Measurements from ENCODE around the gene GAGE10.
A peak's percentile ranks its signal among the peaks of the same experiment; 100 is the strongest.

GAGE10 gene, protein sequence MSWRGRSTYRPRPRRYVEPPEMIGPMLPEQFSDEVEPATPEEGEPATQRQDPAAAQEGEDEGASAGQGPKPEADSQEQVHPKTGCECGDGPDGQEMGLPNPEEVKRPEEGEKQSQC

DNA sequence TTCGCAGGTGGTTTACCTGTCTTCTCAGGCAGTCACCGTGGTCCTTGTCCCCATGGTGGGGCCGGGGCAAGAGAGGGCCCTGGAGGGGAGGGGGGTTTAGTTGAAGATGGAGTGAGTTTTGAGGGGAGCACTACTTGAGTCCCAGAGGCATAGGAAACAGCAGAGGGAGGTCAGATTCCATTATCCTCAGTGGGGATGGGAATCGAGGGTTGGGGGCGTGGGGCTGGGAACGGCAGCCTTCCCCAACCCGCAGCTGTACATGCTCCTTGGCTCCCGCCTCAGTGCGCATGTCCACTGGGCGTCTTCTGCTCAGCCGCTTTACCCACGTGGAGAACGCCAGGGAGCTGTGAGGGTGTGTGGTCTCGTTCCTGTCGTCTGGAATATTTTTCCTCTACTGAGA, at the start of gene GAGE10:
TSS of gene GAGE10 (plus strand) at position 301 of the 400 bp plus-strand sequence. CDS start 1,214 bp downstream, outside the sequence.
- DNase-seq (ENCODE audit: low read depth in 2 of 2) = no peak

- DNase-seq (ENCODE audit: low read depth in 2 of 2) = no peak
Observed at GRCh38 chrX:49254639-49255038, 48.8 kb upstream of the GAGE10 start.

DNA sequence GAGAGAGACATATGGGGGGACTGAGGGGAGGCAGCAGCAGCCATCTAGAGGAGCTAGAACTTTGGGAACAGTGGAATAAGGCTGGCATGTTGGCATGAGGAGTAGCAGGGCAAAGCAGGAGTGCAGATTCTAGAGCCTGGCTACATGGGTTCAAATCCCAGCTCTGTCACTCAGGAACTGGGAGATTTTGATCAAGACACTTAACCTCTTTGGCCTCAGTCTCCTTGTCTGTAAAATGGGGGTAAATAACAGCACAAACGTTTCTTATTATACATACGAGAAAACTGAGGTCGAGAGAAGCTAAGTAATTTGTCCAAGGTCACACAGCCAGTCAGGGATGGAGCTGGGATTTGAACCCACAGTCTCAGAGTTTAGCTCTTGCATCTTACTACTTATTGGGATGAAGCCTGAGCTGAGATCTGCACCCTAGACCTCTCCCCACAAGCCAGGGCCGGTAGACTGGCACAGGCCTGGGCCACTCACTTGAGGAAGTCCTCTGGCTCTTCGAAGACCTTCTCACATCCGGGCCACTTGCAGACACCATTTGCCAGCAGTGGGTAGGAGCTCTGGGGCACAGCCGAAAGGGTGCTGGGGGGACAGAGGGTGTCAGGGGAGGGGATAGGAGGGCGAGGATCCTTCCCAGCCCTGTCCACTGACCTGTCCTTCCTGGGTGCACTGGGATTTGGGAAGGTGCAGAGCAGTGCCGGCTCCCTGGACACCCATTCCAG, 47.0 kb upstream of the GAGE10 start:
- DNase-seq (ENCODE audit: low read depth in 2 of 2) = no peak

GRCh38 chrX:49257074-49257790, 46.2 kb upstream of the GAGE10 start:
- DNase-seq (ENCODE audit: low read depth in 2 of 2) = no peak

DNA sequence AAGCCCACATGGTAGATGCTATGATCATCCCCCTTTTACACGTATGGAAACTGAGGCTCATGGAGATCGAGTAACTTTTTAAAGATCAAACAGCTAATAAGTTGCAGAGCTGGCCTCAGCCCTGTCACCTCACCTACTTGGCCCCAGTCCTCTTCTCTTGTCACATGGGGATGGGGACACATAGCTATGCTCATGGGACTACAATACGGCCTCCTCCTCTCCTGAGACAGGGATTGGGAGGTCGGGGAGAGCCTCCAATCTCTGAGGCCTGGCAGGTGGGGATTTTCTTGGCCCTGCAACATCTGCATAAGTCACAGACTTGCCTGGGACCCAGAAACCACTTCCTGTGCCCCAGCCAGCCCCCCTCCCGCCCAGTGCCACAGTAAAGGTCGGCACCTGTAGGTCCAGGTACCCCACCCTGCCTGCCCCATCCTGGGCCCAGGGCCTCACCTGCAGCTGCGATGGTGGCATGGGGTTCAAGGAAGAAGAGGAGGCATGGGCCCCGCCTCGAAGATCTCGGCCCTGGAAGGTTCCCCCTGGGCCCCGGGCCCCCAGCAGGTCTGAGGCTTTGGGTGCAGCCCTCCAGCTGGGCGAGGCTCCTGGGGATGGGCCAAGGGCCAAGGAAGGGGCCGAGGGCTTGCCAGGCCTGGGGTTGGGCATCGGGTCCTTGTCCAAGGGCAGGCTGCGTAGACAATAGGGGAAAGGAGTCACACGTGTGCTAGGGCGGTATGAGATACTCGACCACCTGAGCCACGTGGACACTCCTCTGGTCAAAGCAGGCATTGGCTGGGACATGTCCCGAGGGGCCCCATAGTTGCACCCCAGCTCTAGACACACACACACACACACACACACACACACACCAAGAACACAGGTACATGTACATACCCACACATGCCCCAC, 45.3 kb upstream of the GAGE10 start:
- no peak for DNase-seq (ENCODE audit: low read depth in 2 of 2)

GRCh38 chrX:49258749-49259124, 44.7 kb upstream of the GAGE10 start:
- no peak for DNase-seq (ENCODE audit: low read depth in 2 of 2)

DNA sequence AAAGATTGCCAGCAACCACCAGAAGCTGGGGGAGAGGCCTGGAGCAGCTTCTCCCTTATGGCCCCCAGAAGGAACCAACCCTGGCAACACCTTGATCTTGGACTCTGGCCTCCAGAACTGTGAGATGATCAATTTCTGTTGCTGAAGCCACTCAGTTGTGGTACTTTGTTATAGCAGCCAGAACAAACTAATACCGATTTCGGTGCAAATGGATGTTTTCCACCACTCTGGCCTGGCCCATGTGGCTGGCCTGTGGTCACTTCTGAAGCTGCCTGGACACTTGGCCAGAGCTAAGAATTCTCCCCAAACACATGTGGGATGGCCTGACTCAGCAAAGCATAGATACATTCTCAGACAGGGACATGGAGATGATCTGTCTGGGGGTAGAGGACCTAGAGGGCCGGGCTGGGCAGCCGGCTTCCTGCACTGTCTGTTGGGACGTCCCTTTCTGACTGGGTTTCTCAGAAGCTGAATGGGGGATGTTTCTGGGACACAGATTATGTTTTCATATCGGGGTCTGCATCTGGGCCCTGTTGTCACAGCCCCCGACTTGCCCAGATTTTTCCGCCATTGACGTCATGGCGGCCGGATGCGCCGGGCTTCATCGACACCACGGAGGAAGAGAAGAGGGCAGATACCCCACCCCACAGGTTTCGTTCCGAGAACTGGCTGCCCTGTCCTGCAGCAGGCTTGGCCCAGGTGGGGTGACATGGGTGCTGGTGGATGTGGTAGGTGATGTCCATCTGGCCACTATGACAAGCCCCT, 43.0 kb upstream of the GAGE10 start:
- DNase-seq (ENCODE audit: low read depth in 2 of 2) = no peak

DNA sequence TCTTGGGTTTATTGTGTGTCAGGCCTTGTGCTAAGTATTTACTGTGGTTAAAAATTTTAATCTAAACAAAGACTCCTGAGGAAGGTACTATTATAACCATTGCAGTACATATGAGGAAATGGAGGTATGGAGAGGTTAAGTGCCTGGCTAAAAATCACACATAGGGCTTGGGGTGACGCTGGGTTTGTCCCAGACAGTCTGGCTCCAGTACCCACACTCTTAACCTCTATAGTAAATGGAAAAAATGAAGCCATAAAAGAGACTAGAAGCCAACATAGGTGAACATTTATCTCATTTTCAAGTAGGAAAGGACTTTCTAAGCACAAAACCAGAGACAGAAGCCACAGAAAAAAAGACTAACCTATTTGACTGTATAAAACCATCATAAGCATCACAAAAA, 40.8 kb upstream of the GAGE10 start:
- no peak for DNase-seq (ENCODE audit: low read depth in 2 of 2)

GRCh38 chrX:49263631-49264030, 39.8 kb upstream of the GAGE10 start:
- no peak for DNase-seq (ENCODE audit: low read depth in 2 of 2)

DNA sequence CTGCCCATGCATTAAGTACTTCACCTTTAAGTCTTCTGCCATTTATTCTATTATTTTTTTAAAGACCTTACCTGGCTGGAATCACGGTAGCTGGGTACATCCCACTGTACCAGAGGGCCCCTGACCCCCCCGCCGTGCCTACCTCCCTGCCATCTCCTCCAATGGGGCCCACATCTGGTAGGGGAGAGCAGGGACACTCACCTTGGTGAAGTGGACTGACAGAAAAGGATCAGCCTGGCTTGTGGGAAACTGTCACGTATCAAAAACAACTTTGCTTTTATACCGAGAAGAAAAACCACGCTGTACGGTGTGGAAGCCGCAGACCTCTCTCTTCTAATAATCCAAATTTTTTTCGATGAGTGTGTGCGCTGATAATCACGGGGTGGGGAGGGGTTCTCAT, 39.0 kb upstream of the GAGE10 start, which contains the start of gene FOXP3:
TSS of gene FOXP3 (minus strand) at position 251 of the 400 bp plus-strand sequence. CDS start 6,205 bp downstream, outside the sequence.
- DNase-seq (ENCODE audit: low read depth in 2 of 2) = no peak

DNA sequence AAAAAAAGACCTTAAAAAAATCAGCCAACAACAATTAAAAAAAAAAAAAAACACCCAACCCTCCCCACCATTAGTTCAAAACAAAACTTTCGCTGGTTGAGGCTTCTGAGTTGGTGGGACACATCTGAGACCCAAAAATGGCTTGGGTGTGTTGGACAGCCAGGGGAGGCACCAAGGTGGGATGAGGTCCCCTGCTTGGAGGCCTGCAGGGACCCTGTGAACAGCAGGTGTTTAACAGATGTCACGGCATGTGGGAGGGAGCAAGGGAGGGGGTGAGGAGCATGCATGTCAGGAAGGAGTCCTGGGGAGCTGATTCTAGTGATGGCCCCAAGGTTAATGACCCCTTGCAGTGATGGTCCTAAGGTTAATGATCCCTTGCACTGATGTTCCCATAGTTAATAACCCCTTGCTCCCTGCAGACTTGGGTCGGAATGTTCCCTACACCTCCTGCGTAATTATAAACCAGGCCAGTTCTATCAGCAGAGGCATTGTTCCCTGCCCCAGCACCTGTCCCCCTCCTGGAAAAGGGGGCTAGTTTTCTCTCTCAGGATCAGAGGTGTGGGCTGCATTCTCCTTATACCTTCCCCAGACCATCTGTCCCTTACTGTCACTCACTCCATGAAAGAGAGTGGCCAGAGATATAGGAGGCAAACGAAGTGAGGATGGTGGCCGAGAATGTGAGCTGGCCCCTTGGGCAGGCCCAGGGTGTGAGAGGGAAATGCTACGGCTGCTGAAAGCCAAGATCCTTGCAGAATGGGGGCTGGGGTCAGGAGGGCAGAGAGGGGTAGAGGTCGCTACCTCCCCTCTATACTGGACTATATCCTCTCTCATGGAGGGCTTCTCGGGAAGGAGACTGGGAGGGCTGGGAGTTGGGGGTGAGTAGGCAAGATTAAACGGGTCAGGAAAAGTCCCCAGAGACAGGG, 36.7 kb upstream of the GAGE10 start:
- no peak for DNase-seq (ENCODE audit: low read depth in 2 of 2)

- no peak for DNase-seq (ENCODE audit: low read depth in 2 of 2)
Observed at GRCh38 chrX:49268702-49269009, 34.8 kb upstream of the GAGE10 start.

DNA sequence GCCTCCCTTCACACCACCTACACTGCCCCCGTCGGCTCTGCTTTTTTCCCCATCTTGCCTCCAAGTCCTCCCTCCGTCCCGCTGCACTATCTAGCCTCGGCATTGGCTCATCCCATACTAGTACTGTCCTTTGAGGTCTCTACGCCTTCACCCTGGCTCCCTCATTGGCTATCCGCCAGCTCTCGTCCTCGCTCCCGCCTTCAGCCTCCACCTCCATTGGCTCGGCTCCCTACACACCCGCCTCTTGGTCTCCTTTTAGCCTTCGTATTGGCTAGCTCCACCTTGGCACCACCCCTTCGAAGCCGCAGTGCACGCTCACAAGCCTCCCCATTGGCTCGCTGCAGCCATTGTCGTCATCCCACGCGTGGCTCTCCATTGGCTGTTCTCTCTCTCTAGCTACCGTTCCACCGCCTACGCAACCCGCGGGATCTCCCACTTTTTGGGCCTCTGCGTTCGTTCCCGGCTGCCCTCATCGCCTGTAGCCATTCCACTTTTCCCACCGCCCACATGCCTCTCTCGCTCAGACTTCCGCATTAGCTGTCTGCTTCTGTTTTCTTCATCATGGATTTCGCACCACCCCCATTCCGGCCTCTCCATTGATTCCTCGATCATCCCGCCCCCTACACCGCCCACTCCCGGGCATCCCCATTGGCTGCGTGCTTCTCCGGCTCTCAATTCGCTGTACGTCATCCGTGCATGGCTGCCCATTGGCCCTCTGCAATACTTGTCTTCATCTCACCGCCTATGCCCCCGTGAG, 34.3 kb upstream of the GAGE10 start:
- DNase-seq (ENCODE audit: low read depth in 2 of 2) = peak; percentile 92 to 94

DNA sequence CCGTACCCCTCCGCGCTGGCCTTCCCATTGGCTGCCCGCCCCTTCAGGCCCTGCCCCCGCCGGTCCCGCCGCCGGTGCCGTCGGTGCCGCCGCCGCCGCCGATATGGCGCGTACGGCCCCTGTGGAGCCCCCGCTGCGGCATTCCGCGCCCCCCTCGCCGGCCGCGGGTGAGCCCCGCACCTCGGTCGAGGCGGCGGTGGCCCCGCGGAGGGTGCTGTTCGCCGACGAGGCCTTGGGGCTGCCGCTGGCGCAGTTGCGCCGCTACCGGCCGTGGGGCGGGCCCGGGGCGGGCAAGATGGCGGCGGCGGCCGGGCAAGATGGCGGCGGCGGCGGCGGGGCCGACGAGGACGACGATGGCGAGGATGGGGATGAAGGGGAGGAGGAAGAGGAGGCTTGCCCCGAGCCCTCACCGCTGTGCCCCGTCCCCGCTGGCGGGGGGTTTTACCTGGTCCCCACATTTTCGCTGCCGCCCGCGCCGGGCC, 33.6 kb upstream of the GAGE10 start, which contains the start of gene PPP1R3F:
TSS of gene PPP1R3F (plus strand) at position 27 of the 482 bp plus-strand sequence. CDS start at position 104, 77 bp downstream.
- DNase-seq (ENCODE audit: low read depth in 2 of 2) = no peak

- DNase-seq (ENCODE audit: low read depth in 2 of 2) = no peak
Observed at GRCh38 chrX:49270249-49270921, 33.1 kb upstream of the GAGE10 start.

DNA sequence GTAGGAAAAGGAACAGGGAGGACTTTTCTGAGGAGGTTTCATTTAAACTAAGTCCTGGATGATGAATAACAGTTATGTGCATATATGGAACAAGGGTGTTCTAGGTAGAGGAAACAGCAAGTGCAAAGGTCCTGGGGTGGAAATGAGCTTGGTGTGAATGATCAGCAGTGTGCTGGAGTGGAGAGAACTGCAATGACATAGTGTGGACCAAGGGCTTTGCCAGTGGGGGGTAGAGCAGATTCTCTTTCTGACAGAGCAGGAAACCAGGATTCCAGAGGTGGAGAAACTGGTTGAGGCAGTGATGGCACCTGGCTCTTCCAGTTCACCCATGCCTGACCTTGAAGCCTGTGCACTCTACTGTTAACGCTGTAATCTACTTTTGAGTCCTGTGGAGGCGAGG, 32.1 kb upstream of the GAGE10 start:
- DNase-seq (ENCODE audit: low read depth in 2 of 2) = no peak

GRCh38 chrX:49272421-49272820, 31.0 kb upstream of the GAGE10 start:
- DNase-seq (ENCODE audit: low read depth in 2 of 2) = no peak

DNA sequence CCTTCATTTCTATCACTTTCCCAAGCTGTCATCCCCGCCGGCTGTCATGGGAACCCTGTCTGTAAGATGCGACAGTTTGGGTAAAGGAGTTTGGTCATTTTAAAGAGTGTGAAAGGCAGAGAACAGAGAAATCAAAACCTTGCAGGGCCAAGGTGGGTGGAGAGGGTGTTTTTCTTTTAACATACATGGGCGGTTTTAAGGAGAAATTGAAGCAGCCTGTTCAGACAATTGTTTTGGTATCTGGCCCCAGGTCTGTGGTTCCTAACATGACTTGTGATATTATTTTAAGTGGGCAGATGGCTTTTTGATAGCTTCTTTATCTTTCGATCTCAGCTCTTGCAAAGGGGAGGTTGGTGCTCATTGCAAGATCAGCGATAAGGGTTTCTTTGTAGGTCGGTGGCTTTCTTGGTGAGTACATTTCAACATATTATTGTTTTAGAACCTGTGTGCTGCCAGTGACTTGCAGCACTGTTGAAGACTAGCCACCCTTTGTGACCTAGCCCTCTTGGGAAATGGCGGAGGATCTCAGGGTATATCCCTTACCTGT, 30.2 kb upstream of the GAGE10 start:
- DNase-seq (ENCODE audit: low read depth in 2 of 2) = peak in 1 of 2 donors; percentile 12
